Measurements from ENCODE around the gene DNAJB1. TPM values are rescaled to one million over a fixed set of nuclear protein-coding genes. Genes with fewer than 3 reads are reported as not detected.

DNAJB1 gene
- total and polyA plus RNA-seq, 2 of the 13 experiments (the other 11 are each of a cell fraction or from before 2014, with no cell fraction given): 87.5 to 97.3 TPM

DNA sequence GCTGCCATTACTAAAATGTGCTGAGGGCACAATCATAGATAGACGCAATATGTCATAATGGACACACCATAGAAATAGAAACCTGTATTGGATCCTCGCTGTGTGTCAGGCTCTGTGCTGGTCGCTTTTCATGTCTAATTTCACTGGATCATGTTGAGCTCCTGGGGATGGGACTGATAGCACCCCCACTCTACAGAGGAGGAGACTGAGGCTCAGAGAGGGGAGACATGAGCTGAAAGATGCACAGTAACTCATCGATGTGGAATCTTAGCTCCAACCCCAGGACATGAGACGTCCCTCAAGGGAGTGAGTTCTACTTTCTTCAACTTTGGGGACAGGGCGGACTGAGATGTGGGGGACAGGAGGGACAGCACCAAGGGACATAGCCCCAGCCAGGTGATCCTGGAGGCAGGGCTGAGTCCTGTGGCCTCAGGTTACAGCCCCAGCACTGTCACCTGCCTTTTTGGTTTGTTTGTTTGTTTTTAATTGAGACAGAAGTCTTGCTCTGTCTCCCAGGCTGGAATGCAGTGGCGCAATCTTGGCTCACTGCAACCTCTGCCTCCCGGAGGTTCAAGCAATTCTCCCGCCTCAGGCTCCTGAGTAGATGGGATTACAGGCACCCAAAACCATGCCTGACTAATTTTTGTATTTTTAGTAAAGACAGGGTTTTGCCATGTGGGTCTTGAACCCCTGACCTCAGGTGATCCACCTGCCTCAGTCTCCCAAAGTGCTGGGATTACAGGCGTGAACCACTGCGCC lies 15.7 kb downstream of the DNAJB1 start (continued):
- no peak for TF ChIP-seq ATF7 (IDR thresholded peaks at IDR 0.05)
- TF ChIP-seq ATF7 (CRISPR knock-in tag; IDR thresholded peaks at IDR 0.05): no peak
- peak; percentile 66; the same call in 1 of the 2 replicates for TF ChIP-seq ZNF292 (CRISPR knock-in tag; IDR thresholded peaks at IDR 0.05; ENCODE audit: borderline replicate concordance, low read depth)
- TF ChIP-seq, protein P1, sequence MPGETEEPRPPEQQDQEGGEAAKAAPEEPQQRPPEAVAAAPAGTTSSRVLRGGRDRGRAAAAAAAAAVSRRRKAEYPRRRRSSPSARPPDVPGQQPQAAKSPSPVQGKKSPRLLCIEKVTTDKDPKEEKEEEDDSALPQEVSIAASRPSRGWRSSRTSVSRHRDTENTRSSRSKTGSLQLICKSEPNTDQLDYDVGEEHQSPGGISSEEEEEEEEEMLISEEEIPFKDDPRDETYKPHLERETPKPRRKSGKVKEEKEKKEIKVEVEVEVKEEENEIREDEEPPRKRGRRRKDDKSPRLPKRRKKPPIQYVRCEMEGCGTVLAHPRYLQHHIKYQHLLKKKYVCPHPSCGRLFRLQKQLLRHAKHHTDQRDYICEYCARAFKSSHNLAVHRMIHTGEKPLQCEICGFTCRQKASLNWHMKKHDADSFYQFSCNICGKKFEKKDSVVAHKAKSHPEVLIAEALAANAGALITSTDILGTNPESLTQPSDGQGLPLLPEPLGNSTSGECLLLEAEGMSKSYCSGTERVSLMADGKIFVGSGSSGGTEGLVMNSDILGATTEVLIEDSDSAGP (CRISPR knock-in tag; IDR thresholded peaks at IDR 0.05; ENCODE audit: borderline replicate concordance): 0 out of 2 replicates have a peak, but pooled peaks have one; percentile 24
- TF ChIP-seq SOX13 (IDR thresholded peaks at IDR 0.05): no peak
- TF ChIP-seq SOX13 (CRISPR knock-in tag; conservative IDR thresholded peaks at IDR 0.05 in 1 of 2, IDR thresholded peaks at IDR 0.05 in 1 of 2): peak in 1 of 2 experiments; percentile 55; a peak in 1 of 4 replicates
- no peak for TF ChIP-seq HNRNPUL1 (IDR thresholded peaks at IDR 0.05; ENCODE audit: low read depth, low read length)
- TF ChIP-seq FOXP1 (IDR thresholded peaks at IDR 0.05): no peak
- TF ChIP-seq FOXP1 (CRISPR knock-in tag; IDR thresholded peaks at IDR 0.05): peak; percentile 72
- TF ChIP-seq CREM (IDR thresholded peaks at IDR 0.05): peak; percentile 23; the same call in 1 of the 2 replicates
- TF ChIP-seq CREM (CRISPR knock-in tag; IDR thresholded peaks at IDR 0.05): no peak
- TF ChIP-seq CEBPB (IDR thresholded peaks at IDR 0.05; ENCODE audit: borderline replicate concordance, low read depth, low read length): peak; percentile 92
- TF ChIP-seq YEATS2 (CRISPR knock-in tag; IDR thresholded peaks at IDR 0.05; ENCODE audit: borderline replicate concordance): no peak
- TF ChIP-seq, protein P2, sequence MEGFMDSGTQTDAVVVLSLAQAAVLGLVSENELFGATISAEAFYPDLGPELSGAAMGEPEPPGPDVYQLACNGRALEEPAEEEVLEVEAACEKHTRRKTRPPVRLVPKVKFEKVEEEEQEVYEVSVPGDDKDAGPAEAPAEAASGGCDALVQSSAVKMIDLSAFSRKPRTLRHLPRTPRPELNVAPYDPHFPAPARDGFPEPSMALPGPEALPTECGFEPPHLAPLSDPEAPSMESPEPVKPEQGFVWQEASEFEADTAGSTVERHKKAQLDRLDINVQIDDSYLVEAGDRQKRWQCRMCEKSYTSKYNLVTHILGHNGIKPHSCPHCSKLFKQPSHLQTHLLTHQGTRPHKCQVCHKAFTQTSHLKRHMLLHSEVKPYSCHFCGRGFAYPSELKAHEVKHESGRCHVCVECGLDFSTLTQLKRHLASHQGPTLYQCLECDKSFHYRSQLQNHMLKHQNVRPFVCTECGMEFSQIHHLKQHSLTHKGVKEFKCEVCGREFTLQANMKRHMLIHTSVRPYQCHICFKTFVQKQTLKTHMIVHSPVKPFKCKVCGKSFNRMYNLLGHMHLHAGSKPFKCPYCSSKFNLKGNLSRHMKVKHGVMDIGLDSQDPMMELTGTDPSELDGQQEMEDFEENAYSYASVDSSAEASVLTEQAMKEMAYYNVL (CRISPR knock-in tag; IDR thresholded peaks at IDR 0.05; ENCODE audit: borderline replicate concordance): no peak
- TF ChIP-seq, protein P3, sequence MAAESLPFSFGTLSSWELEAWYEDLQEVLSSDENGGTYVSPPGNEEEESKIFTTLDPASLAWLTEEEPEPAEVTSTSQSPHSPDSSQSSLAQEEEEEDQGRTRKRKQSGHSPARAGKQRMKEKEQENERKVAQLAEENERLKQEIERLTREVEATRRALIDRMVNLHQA (CRISPR knock-in tag; IDR thresholded peaks at IDR 0.05): no peak
- TF ChIP-seq, protein P4, sequence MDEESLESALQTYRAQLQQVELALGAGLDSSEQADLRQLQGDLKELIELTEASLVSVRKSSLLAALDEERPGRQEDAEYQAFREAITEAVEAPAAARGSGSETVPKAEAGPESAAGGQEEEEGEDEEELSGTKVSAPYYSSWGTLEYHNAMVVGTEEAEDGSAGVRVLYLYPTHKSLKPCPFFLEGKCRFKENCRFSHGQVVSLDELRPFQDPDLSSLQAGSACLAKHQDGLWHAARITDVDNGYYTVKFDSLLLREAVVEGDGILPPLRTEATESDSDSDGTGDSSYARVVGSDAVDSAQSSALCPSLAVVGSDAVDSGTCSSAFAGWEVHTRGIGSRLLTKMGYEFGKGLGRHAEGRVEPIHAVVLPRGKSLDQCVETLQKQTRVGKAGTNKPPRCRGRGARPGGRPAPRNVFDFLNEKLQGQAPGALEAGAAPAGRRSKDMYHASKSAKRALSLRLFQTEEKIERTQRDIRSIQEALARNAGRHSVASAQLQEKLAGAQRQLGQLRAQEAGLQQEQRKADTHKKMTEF (CRISPR knock-in tag; IDR thresholded peaks at IDR 0.05): peak; percentile 54; the same call in 1 of the 2 replicates
- TF ChIP-seq ZNF776 (CRISPR knock-in tag; IDR thresholded peaks at IDR 0.05): no peak
- no peak for TF ChIP-seq ARNTL (CRISPR knock-in tag; IDR thresholded peaks at IDR 0.05)
- TF ChIP-seq ZNF629 (CRISPR knock-in tag; conservative IDR thresholded peaks at IDR 0.05): peak; percentile 68
- peak in 1 of 2 experiments; percentile 38; a peak in 1 of 4 replicates for TF ChIP-seq EP300 (IDR thresholded peaks at IDR 0.05; ENCODE audit: low read depth in 2 of 2, low read length in 2 of 2)
- no peak for TF ChIP-seq EP300 (CRISPR knock-in tag; IDR thresholded peaks at IDR 0.05; ENCODE audit: borderline replicate concordance)
- TF ChIP-seq RCOR2 (CRISPR knock-in tag; IDR thresholded peaks at IDR 0.05): no peak
- no peak for TF ChIP-seq ASH2L (IDR thresholded peaks at IDR 0.05; ENCODE audit: insufficient read length, low read depth, low read length)
- TF ChIP-seq ZNF749 (CRISPR knock-in tag; IDR thresholded peaks at IDR 0.05; ENCODE audit: borderline replicate concordance): no peak
